Endodermal cell (in vitro differentiated cells): Measurements from ENCODE around the gene APBB1IP. TPM values are rescaled to one million over a fixed set of nuclear protein-coding genes. Genes with fewer than 3 reads are reported as not detected.

Source experiments
- DNase-seq: peaks from one replicate; pipeline ENCODE4 v3.0.0-alpha.2; 2017
- H3K27ac ChIP-seq: 2 replicates; pipeline ENCODE4 v1.5.1; 2013; ENCODE audit warnings: mild to moderate bottlenecking, low read depth, low read length, moderate library complexity
- H3K27me3 ChIP-seq: 2 replicates; pipeline ENCODE4 v1.6.1; 2013; ENCODE audit warnings: mild to moderate bottlenecking, low read length, moderate library complexity; ENCODE audit not compliant: insufficient read depth, control insufficient read depth, poor library complexity, severe bottlenecking
- H3K36me3 ChIP-seq: 2 replicates; pipeline ENCODE4 v1.7.0; 2013; ENCODE audit warnings: mild to moderate bottlenecking, low read length, moderate library complexity; ENCODE audit not compliant: control insufficient read depth, insufficient read depth
- H3K4me1 ChIP-seq: one replicate; pipeline ENCODE4 v1.7.0; 2013; ENCODE audit warnings: low read length; ENCODE audit not compliant: control insufficient read depth, insufficient read depth
- H3K4me3 ChIP-seq: 2 replicates; pipeline ENCODE4 v1.5.1; 2013; ENCODE audit warnings: mild to moderate bottlenecking, low read length, moderate library complexity
- H3K9ac ChIP-seq: 2 replicates; pipeline ENCODE4 v1.6.1; 2013; ENCODE audit warnings: mild to moderate bottlenecking, low read length, moderate library complexity; ENCODE audit not compliant: poor library complexity, severe bottlenecking; ENCODE audit errors: extremely low read depth
- H3K9me3 ChIP-seq: 2 replicates; pipeline ENCODE4 v1.6.1; 2013; ENCODE audit warnings: mild to moderate bottlenecking, low read length, moderate library complexity; ENCODE audit not compliant: control insufficient read depth
- H3K27ac Mint-ChIP-seq: 2 replicates; pipeline ENCODE4 v1.8.0; 2020; ENCODE audit warnings: mixed read lengths
- H3K27me3 Mint-ChIP-seq: 2 replicates; pipeline ENCODE4 v1.8.0; 2021; ENCODE audit warnings: mild to moderate bottlenecking, mixed read lengths; ENCODE audit not compliant: insufficient read depth
- H3K36me3 Mint-ChIP-seq: 2 replicates; pipeline ENCODE4 v1.8.0; 2020; ENCODE audit warnings: low read depth, mixed read lengths
- H3K4me1 Mint-ChIP-seq: 2 replicates; pipeline ENCODE4 v1.8.0; 2020; ENCODE audit warnings: mixed read lengths
- H3K4me3 Mint-ChIP-seq: 2 replicates; pipeline ENCODE4 v1.8.0; 2020; ENCODE audit warnings: mild to moderate bottlenecking, moderate library complexity, mixed read lengths
- H3K9me3 Mint-ChIP-seq: 2 replicates; pipeline ENCODE4 v1.8.0; 2020; ENCODE audit warnings: mild to moderate bottlenecking, mixed read lengths
- CTCF ChIP-seq: fragments of 200-600 bp; sonication (generic); conservative IDR thresholded peaks from 2 replicates; pipeline ENCODE4 v1.5.0; 2021; ENCODE audit warnings: antibody characterized with exemption, mild to moderate bottlenecking
- WGBS, 2 experiments: methylation state at CpG; one replicate each; pipeline versions ENCODE4 v1.1.5 to v1.1.7; 2013; ENCODE audit warnings: missing lambda C conversion rate in 2 of 2, mixed read lengths in 1 of 2; ENCODE audit not compliant: insufficient coverage in 1 of 2, insufficient read length in 1 of 2; 5-methylcytosine and 5-hydroxymethylcytosine counted together
- total RNA-seq, 2 donors: library from RNA; stranded (reverse); fragmentation: NEBNext Ultra II Directional in 1 of 2; extraction: Animal tissue kit (Norgen Biotek cat#: 25700) in 1 of 2; gene quantifications; 2 replicates in 1 of 2; 3 replicates in 1 of 2; pipeline ENCODE4 v1.2.1, GENCODE V29; 2021

Gene APBB1IP
- total RNA-seq, 2 donors from 2014 or later: 0.24 TPM

GRCh38 chr10:26513101-26513500 lies 75.0 kb downstream of the APBB1IP start:
- no peaks in the 10 kb centered on the region for H3K27me3 Mint-ChIP-seq
- peaks cover 23% of the 10 kb centered on the region for H3K9me3 Mint-ChIP-seq
- no peak for TF ChIP-seq CTCF
- H3K4me1 Mint-ChIP-seq: peaks cover 20% of the 10 kb centered on the region
- no peak overlapping the region for H3K27ac Mint-ChIP-seq
- Histone ChIP-seq H3K27ac (no peak overlapping the region), H3K9ac (no peak overlapping the region), H3K27me3 (no peaks in the 10 kb centered on the region), H3K4me3 (no peak overlapping the region), H3K4me1 (peaks cover 4% of the 10 kb centered on the region), H3K36me3 (no peaks in the 10 kb centered on the region), H3K9me3 (peaks cover 25% of the 10 kb centered on the region)
- WGBS, 2 experiments: 97 to 100% methylated on average over 1 of the region's 1 CpG
- no peak for DNase-seq
- H3K4me3 Mint-ChIP-seq: no peak overlapping the region
- H3K36me3 Mint-ChIP-seq: no peaks in the 10 kb centered on the region

GRCh38 chr10:26516540-26517101 lies 78.5 kb downstream of the APBB1IP start:
- Histone ChIP-seq H3K4me1 (peaks cover 4% of the 10 kb centered on the region), H3K9me3 (peaks cover 52% of the 10 kb centered on the region), H3K27ac (peak overlapping the region; percentile 74), H3K9ac (no peak overlapping the region), H3K27me3 (no peaks in the 10 kb centered on the region), H3K36me3 (no peaks in the 10 kb centered on the region), H3K4me3 (no peak overlapping the region)
- H3K27ac Mint-ChIP-seq: peak overlapping the region; percentile 93
- no peaks in the 10 kb centered on the region for H3K27me3 Mint-ChIP-seq
- peak overlapping the region; percentile 23 for H3K4me3 Mint-ChIP-seq
- peaks cover 30% of the 10 kb centered on the region for H3K9me3 Mint-ChIP-seq
- DNase-seq: peak; percentile 84
- peak; percentile 48 for TF ChIP-seq CTCF
- peaks cover 24% of the 10 kb centered on the region for H3K4me1 Mint-ChIP-seq
- H3K36me3 Mint-ChIP-seq: no peaks in the 10 kb centered on the region
- WGBS, 2 experiments: 11 to 33% methylated on average over 7 to 11 of the region's 11 CpGs

GRCh38 chr10:26517141-26517867 lies 79.2 kb downstream of the APBB1IP start:
- Mint-ChIP-seq H3K36me3 (no peaks in the 10 kb centered on the region), H3K9me3 (peaks cover 30% of the 10 kb centered on the region), H3K27me3 (no peaks in the 10 kb centered on the region), H3K4me3 (peak overlapping the region; percentile 23), H3K27ac (peak overlapping the region; percentile 93), H3K4me1 (peaks cover 24% of the 10 kb centered on the region)
- peak overlapping the region; percentile 74 for H3K27ac ChIP-seq
- no peaks in the 10 kb centered on the region for H3K27me3 ChIP-seq
- TF ChIP-seq CTCF: no peak
- 76% methylated on average over 9 of the region's 9 CpGs; no CpG with 5 or more reads in 1 of the 2 experiments for WGBS, 2 experiments
- H3K9ac ChIP-seq: no peak overlapping the region
- no peaks in the 10 kb centered on the region for H3K36me3 ChIP-seq
- peaks cover 50% of the 10 kb centered on the region for H3K9me3 ChIP-seq
- H3K4me3 ChIP-seq: no peak overlapping the region
- peaks cover 4% of the 10 kb centered on the region for H3K4me1 ChIP-seq
- peak; percentile 54 for DNase-seq
